ENCODE data around the gene DDX52.
"Not testable (repeated sequence)": the region's sequence is repeated elsewhere in the genome, so short reads cannot be mapped to it uniquely, and the experiment has no call there.

DDX52 gene

GRCh38 chr17:37650419-37651003, 7.3 kb upstream of the DDX52 start:
- no peak for FAIRE-seq

- no peak for FAIRE-seq
These were observed 5.3 kb upstream of the DDX52 start for GRCh38 chr17:37648555-37648954.

GRCh38 chr17:37647856-37648255, 4.6 kb upstream of the DDX52 start:
- FAIRE-seq: no peak

DNA sequence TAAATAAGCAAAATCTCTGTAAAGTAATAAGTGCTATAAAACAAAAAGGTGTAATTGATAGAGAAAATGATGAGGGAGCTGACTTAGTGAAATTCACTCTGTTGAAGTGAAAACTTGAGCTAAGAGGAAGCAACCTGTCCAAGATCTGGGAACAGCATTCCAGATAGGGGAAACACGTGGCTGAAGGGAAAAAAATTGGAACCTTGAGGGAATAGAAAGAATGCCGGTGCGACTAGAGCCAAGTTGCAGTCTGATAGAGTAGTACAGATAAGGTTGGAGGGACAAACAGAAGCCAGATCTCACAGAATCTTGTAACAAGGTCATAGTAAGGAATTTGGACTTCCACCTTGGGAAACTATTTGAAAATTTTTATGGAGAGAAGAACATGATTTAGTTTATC, 623 bp upstream of the DDX52 start:
- FAIRE-seq: no peak

- no peak for FAIRE-seq
These were observed 565 bp downstream of the DDX52 start for GRCh38 chr17:37642681-37643080.

GRCh38 chr17:37640015-37640414, 3.2 kb downstream of the DDX52 start:
- no peak for FAIRE-seq

DNA sequence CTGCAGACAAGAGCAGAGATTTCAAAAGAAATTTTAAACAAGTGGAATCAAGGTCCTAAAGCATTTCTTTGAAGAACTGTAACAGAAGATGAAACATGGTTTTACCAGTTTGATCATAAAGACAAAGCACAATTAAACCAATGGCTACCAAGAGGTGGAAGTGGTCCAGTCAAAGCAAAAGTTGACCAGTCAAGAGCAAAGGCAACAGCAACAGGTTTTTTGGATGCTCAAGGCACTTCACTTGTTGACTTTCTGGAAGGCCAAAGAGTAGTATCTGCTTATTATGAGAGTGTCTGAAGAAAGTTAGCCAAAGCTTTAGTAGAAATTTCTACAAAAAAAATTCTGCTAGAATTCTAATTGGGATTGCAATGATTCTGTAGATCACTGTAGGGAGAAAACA, 5.3 kb downstream of the DDX52 start:
- no peak for FAIRE-seq

GRCh38 chr17:37616430-37616829, 26.8 kb downstream of the DDX52 start:
- not testable (repeated sequence) for FAIRE-seq

DNA sequence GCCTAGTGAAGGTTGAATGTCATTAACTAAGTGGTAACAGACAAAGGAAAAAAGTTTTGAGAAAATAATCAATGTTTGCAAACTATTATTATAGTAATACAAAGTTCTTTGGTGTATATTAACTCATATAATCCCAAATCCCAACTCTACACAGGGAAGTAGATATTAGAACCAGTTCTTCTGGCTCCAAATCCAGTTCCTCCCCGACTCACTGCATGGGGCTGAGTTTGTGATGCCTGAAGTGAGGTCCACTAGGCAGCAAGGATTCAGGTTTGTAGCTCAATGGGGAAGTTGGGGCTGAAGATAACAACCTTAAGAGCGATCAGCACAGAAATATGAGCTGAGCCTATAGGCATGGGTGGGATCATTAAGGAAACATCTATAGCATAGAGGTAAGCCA, 28.4 kb downstream of the DDX52 start:
- FAIRE-seq: no peak

GRCh38 chr17:37614391-37614790, 28.9 kb downstream of the DDX52 start:
- no peak for FAIRE-seq

- no peak for FAIRE-seq
These were observed 32.3 kb downstream of the DDX52 start for GRCh38 chr17:37610971-37611370.

- FAIRE-seq: not testable (repeated sequence)
These were observed 33.2 kb downstream of the DDX52 start for GRCh38 chr17:37610041-37610420.

- no peak for FAIRE-seq
These were observed 33.8 kb downstream of the DDX52 start, which contains the start of gene SYNRG for GRCh38 chr17:37609170-37610040. Gene SYNRG, minus strand, starts transcription at chr17:37609418. Its CDS starts 63 bp downstream, at chr17:37609355.

GRCh38 chr17:37608351-37609169, 34.7 kb downstream of the DDX52 start:
- no peak for FAIRE-seq

DNA sequence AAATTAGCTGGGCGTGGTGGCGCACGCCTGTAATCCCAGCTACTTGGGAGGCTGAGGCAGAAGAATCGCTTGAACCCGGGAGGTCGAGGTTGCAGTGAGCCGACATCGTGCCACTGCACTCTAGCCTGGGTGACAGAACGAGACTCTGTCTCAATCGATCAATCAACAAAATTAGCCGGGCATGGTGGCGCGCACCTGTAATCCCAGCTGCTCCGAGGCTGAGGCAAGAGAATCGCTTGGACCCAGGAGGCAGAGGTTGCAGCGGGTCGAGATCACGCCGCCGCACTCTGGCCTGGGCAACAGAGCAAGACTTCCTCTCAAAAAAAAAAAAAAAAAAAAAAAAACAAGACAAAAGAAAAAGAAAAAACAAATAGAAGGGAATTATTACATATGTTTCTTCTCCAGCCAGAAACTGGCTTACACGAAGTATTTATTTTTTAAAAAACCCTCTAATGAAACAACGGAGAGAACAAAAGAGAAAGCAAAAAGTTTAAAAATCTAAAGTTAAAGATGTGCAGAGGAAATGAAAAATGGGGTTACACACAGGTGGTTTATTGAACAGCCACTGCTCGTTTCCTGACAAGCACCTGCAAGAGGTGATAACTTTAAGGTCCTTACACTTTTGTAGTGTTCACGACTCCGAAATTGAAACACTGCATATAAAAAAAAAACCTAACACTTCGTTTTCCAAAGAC, 35.5 kb downstream of the DDX52 start:
- no peak for FAIRE-seq

GRCh38 chr17:37605813-37606505, 37.3 kb downstream of the DDX52 start:
- no peak for FAIRE-seq

- no peak for FAIRE-seq
These were observed 38.2 kb downstream of the DDX52 start for GRCh38 chr17:37605081-37605480.

GRCh38 chr17:37604556-37604955, 38.7 kb downstream of the DDX52 start:
- no peak for FAIRE-seq

GRCh38 chr17:37598145-37598544, 45.1 kb downstream of the DDX52 start:
- no peak for FAIRE-seq

GRCh38 chr17:37592291-37592690, 51.0 kb downstream of the DDX52 start:
- FAIRE-seq: no peak

DNA sequence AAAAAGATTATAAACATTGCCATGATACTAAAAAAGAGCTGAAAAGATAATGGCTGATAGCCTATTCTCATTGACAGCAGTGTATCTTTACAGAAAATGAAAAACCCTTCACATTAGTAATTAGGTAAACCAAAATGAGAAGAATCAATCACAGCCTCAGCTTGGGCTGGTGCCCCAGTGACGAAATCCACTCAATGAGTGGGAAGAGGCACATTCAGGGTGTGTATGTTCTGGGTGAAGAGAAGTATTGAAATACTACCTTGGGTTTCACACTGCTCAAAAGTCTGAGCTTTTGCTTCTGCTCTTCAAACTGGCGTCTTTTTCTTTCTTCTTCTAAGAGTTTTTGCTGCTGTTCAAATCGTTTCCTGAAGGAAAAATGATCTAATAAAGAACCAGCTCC, 58.2 kb downstream of the DDX52 start:
- FAIRE-seq: no peak

GRCh38 chr17:37576281-37576680, 67.0 kb downstream of the DDX52 start:
- no peak for FAIRE-seq

Data from endometrium (tissue), 2 donors.